Liver (tissue), 9 donors: ENCODE data around the gene CSTF3. TPM values are rescaled to one million over a fixed set of nuclear protein-coding genes. Genes with fewer than 3 reads are reported as not detected.

ENCODE experiments used
- DNase-seq: peaks from one replicate; pipeline ENCODE4 v3.0.0-alpha.2; 2017; ENCODE audit warnings: low spot score
- H3K27ac ChIP-seq, 2 donors: one replicate each; pipeline ENCODE4 v1.7.0; 2013; ENCODE audit warnings: inconsistent platforms in 2 of 2, low read length in 2 of 2, control low read depth in 1 of 2, low read depth in 1 of 2, mild to moderate bottlenecking in 1 of 2
- H3K27me3 ChIP-seq, 4 donors: one replicate each; pipeline versions ENCODE4 v1.6.1 to v1.7.0; 2013; ENCODE audit warnings: low read length in 3 of 4, inconsistent platforms in 1 of 4, mild to moderate bottlenecking in 1 of 4, moderate library complexity in 1 of 4; ENCODE audit not compliant: control insufficient read depth in 4 of 4, insufficient read depth in 4 of 4
- H3K36me3 ChIP-seq, 4 donors: one replicate each; pipeline versions ENCODE4 v1.6.1 to v1.7.0; 2013; ENCODE audit warnings: low read length in 3 of 4, mild to moderate bottlenecking in 3 of 4, low read depth in 1 of 4, moderate library complexity in 1 of 4; ENCODE audit not compliant: control insufficient read depth in 4 of 4, insufficient read depth in 3 of 4
- H3K4me1 ChIP-seq, 4 donors: one replicate each; pipeline versions ENCODE4 v1.6.1 to v1.7.0; 2013; ENCODE audit warnings: low read length in 3 of 4, mild to moderate bottlenecking in 3 of 4, moderate library complexity in 1 of 4; ENCODE audit not compliant: control insufficient read depth in 4 of 4, insufficient read depth in 4 of 4
- H3K4me3 ChIP-seq, 3 donors: one replicate each; pipeline versions ENCODE4 v1.6.1 to v1.7.0; 2013; ENCODE audit warnings: low read length in 3 of 3, control low read depth in 1 of 3, low read depth in 1 of 3, mild to moderate bottlenecking in 1 of 3
- H3K9ac ChIP-seq, 2 donors: one replicate each; pipeline ENCODE4 v1.7.0; 2013; ENCODE audit warnings: low read length in 2 of 2, mild to moderate bottlenecking in 2 of 2, moderate library complexity in 2 of 2, control low read depth in 1 of 2, low read depth in 1 of 2
- H3K9me3 ChIP-seq, 4 donors: one replicate each; pipeline versions ENCODE4 v1.6.1 to v1.7.0; 2013; ENCODE audit warnings: low read length in 3 of 4; ENCODE audit not compliant: control insufficient read depth in 4 of 4
- CTCF ChIP-seq: fragments of 150-350 bp; IDR thresholded peaks from 2 replicates; pipeline ENCODE4 v1.5.1; 2017; ENCODE audit warnings: improper control_type of control experiment, low read depth, low read length; ENCODE audit not compliant: missing input control
- EGR1 ChIP-seq, 2 donors: IDR thresholded peaks; 2 replicates each; pipeline ENCODE4 v1.6.1; 2016 to 2018; ENCODE audit warnings: antibody characterized with exemption in 2 of 2, low read depth in 2 of 2
- FOXA1 ChIP-seq: IDR thresholded peaks from 2 replicates; pipeline ENCODE4 v1.6.1; 2016; ENCODE audit warnings: antibody characterized with exemption
- HNF4A ChIP-seq, 2 donors: conservative IDR thresholded peaks; 2 replicates each; pipeline ENCODE4 v1.6.1; 2016; ENCODE audit warnings: antibody characterized with exemption in 2 of 2, mild to moderate bottlenecking in 2 of 2
- HNF4G ChIP-seq: IDR thresholded peaks from 2 replicates; pipeline ENCODE4 v1.6.1; 2016; ENCODE audit warnings: antibody characterized with exemption
- JUND ChIP-seq, 2 donors: IDR thresholded peaks; 2 replicates each; pipeline ENCODE4 v1.6.1; 2016; ENCODE audit warnings: antibody characterized with exemption in 2 of 2
- NR2F2 ChIP-seq: IDR thresholded peaks from 2 replicates; pipeline ENCODE4 v1.6.1; 2016; ENCODE audit warnings: antibody characterized with exemption
- RXRA ChIP-seq, 2 donors: IDR thresholded peaks; 2 replicates each; pipeline ENCODE4 v1.6.1; 2017 to 2018; ENCODE audit warnings: antibody characterized with exemption in 2 of 2, mild to moderate bottlenecking in 1 of 2
- SP1 ChIP-seq: IDR thresholded peaks from 2 replicates; pipeline ENCODE4 v1.6.1; 2018; ENCODE audit warnings: antibody characterized with exemption, mild to moderate bottlenecking
- TAF1 ChIP-seq: conservative IDR thresholded peaks from 2 replicates; pipeline ENCODE4 v1.6.1; 2016; ENCODE audit warnings: antibody characterized with exemption, mild to moderate bottlenecking
- ZBTB33 ChIP-seq: IDR thresholded peaks from 2 replicates; pipeline ENCODE4 v1.6.1; 2016; ENCODE audit warnings: antibody characterized with exemption
- WGBS: extraction: QIAGEN DNeasy Blood & Tissue Kit; methylation state at CpG from one replicate; pipeline ENCODE4 v1.1.7; 2013; 5-methylcytosine and 5-hydroxymethylcytosine counted together
- polyA plus RNA-seq, 2 donors: library from polyadenylated mRNA; stranded (reverse) in 1 of 2; unstranded in 1 of 2; fragments of 200-250 nt in 1 of 2; fragments of >200 nt in 1 of 2; fragmentation: Nextera tagmentation in 1 of 2; extraction: Ambion mirVana in 1 of 2; gene quantifications; one replicate each; pipeline versions ENCODE4 v1.2.1 to v1.2.3, GENCODE V29; 2013 to 2015
- total RNA-seq, 2 donors: library from RNA; depleted of rRNA; stranded (reverse); fragments of >200 nt; gene quantifications; one replicate each; pipeline ENCODE4 v1.2.3, GENCODE V29; 2014
- TF ChIP-seq, protein P1 (sequence below): IDR thresholded peaks from 2 replicates; pipeline ENCODE4 v1.6.1; 2016; ENCODE audit warnings: antibody characterized with exemption
- donor health status: healthy.
- donor health status: healthy.
- donor health status: healthy.
- donor health status: healthy.
- donor health status: healthy.

CSTF3 gene
- total and polyA plus RNA-seq, 4 donors, result 7.9 to 20.8 (median 12.3) TPM

DNA sequence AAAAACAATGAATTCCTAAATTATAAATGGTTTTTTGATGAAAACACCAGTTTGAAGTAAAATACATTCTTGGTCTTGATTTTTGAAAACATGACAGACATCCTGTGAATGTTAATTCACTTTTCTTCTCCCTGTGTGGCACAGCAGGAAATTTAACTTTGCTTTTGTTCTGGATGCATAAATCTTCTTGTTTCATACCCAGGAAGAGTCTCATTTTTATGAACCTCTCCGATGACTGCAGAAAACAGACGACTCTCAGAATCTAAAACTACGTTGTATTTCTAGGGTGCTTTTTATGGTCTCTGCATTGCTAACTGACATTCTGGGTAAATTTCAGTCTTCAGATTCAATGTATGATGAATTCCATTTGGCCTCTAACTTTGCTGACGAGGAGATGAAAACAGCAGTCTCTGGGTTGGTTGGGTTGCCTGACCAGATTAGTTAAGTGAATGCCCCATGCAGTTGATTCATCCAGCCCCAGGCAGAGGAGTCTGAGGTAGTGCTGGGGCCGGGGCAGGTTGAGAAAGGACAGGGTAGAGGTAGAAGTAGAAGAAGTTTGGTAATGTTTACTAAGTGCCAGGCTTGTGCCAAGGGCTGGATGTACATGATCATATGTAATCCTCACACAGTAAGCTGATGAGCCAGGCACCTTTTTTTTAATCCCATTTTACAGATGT, 101.8 kb downstream of the CSTF3 start:
- Histone ChIP-seq H3K36me3 (peaks cover 0 to 6% (median 0%) of the 10 kb centered on the region in 4 donors), H3K27me3 (no peaks in the 10 kb centered on the region), H3K9me3 (no peaks in the 10 kb centered on the region), H3K9ac (no peak overlapping the region), H3K27ac (peak overlapping the region in 1 of 2 donors; percentile 11), H3K4me1 (peaks cover 6 to 19% (median 8%) of the 10 kb centered on the region in 4 donors), H3K4me3 (no peak overlapping the region)
- WGBS, result 91% methylated on average over 5 of the region's 5 CpGs
- no peak for DNase-seq
- TF ChIP-seq RXRA (IDR thresholded peaks at IDR 0.05) (no peak), TAF1 (no peak), JUND (IDR thresholded peaks at IDR 0.05) (no peak), FOXA1 (no peak)

DNA sequence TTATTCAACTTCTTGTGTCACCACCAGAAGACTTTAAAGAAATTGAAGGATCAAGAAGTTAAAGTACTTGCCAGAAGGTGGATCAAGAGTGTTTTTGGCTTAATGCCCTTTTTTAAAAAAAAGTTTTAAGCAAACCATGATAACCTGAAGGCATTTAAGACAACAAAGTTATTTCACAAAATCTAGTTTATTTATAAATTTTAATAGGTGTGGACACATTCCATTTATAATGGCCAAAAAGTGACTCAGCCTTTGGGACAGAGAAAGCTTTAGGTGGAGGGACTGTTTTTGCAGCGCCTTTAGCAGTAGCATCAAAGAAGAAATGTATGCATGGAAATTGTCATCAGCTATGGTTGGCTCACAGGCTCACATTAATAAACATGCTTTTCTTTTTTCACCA, 104.0 kb downstream of the CSTF3 start:
- TF ChIP-seq ZBTB33, result no peak
- no peak for TF ChIP-seq RXRA (IDR thresholded peaks at IDR 0.05)
- TF ChIP-seq NR2F2, result no peak
- DNase-seq, result no peak
- H3K4me3 ChIP-seq, result no peak overlapping the region
- 99% methylated on average over 1 of the region's 1 CpG for WGBS
- H3K9me3 ChIP-seq, result no peaks in the 10 kb centered on the region
- no peak overlapping the region for H3K9ac ChIP-seq
- peaks cover 6 to 17% (median 8%) of the 10 kb centered on the region in 4 donors for H3K4me1 ChIP-seq
- no peak overlapping the region for H3K27ac ChIP-seq
- H3K36me3 ChIP-seq, result peaks cover 0 to 6% (median under 1%) of the 10 kb centered on the region in 4 donors
- no peaks in the 10 kb centered on the region for H3K27me3 ChIP-seq

GRCh38 chr11:33055375-33055774, 105.9 kb downstream of the CSTF3 start:
- H3K27ac ChIP-seq, result no peak overlapping the region

More at GRCh38 chr11:33055375-33055774, 105.9 kb downstream of the CSTF3 start:
- TF ChIP-seq ZBTB33 (no peak), FOXA1 (no peak), SP1 (no peak), JUND (IDR thresholded peaks at IDR 0.05) (no peak), TAF1 (no peak), RXRA (IDR thresholded peaks at IDR 0.05) (no peak), HNF4A (conservative IDR thresholded peaks at IDR 0.05) (no peak), HNF4G (no peak), CTCF (no peak), EGR1 (IDR thresholded peaks at IDR 0.05; ENCODE audit: low read depth in 2 of 2) (no peak)
- TF ChIP-seq, protein P1, sequence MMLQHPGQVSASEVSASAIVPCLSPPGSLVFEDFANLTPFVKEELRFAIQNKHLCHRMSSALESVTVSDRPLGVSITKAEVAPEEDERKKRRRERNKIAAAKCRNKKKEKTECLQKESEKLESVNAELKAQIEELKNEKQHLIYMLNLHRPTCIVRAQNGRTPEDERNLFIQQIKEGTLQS, result no peak
- Histone ChIP-seq H3K9ac (no peak overlapping the region), H3K9me3 (no peaks in the 10 kb centered on the region), H3K4me1 (peaks cover 0 to 3% (median under 1%) of the 10 kb centered on the region in 4 donors), H3K4me3 (no peak overlapping the region), H3K27me3 (no peaks in the 10 kb centered on the region), H3K36me3 (peaks cover 0 to 6% (median under 1%) of the 10 kb centered on the region in 4 donors)
- DNase-seq, result no peak
